Stimulated activated CD8-positive, alpha-beta memory T cell treated with anti-CD3 and anti-CD28 coated beads, Interleukin-4, amount 100 ng/mL, for 48 hours (primary cell): ENCODE data around the gene VAPA.

Experiments used
- DNase-seq: peaks from one replicate; pipeline ENCODE4 v3.0.0-alpha.2; 2020

VAPA gene

DNA sequence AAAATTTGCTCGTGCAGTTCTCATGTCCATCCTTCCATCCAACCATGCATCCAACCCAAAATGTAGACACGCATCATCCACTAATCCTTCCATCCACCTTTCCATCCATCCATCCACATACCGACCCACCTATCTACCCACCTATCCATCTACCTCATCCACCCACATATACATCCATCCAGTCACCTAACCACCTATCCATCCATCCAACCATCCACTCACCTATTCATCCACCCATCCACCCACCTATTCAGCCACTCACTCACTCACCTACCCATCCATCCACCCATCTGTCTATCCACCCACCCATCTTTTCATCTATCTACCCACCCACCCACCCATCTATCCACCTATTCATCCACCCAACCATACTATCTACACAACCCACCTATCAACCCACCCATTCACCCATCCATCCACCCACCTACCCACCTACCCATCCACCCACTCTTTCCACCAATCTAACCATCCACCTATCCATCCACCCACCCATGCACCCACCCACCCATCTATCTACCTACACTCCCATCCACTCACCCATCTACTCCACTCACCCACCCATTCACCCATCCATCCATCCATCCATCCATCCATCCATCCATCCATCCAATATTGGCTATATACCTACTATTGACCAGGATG is 94.3 kb downstream of the VAPA start:
- no peak for DNase-seq
